DOHH2 (cell line): Measurements from ENCODE around the gene LACTBL1.

ENCODE experiments used
- H3F3A ChIP-seq: fragments of 200-600 bp; sonication (generic), shearing (Covaris generic); 2 replicates; pipeline ENCODE4 v1.6.0; 2016; ENCODE audit warnings: antibody characterized with exemption, mild to moderate bottlenecking; ENCODE audit not compliant: control insufficient read depth, insufficient read depth
- H3K27ac ChIP-seq: fragments of 200-600 bp; sonication (generic); 2 replicates; pipeline ENCODE4 v1.5.1; 2014; ENCODE audit warnings: low read depth, mild to moderate bottlenecking, low read length, moderate library complexity
- H3K27me3 ChIP-seq: fragments of 200-600 bp; sonication (generic); 2 replicates; pipeline ENCODE4 v1.6.1; 2014; ENCODE audit warnings: mild to moderate bottlenecking, low read length, mixed read lengths; ENCODE audit not compliant: control insufficient read depth
- H3K36me3 ChIP-seq: fragments of 200-600 bp; sonication (generic); 2 replicates; pipeline ENCODE4 v1.6.1; 2014; ENCODE audit warnings: mild to moderate bottlenecking, low read length, moderate library complexity, mixed read lengths; ENCODE audit not compliant: control insufficient read depth
- H3K4me1 ChIP-seq: fragments of 200-600 bp; sonication (generic); 2 replicates; pipeline ENCODE4 v1.6.1; 2014; ENCODE audit warnings: mild to moderate bottlenecking, low read length, mixed read lengths; ENCODE audit not compliant: control insufficient read depth
- H3K4me2 ChIP-seq: fragments of 200-600 bp; sonication (generic); 2 replicates; pipeline ENCODE4 v1.6.0; 2014; ENCODE audit warnings: mild to moderate bottlenecking, low read length, moderate library complexity
- H3K4me3 ChIP-seq: fragments of 200-600 bp; sonication (generic); 2 replicates; pipeline ENCODE4 v1.5.1; 2014; ENCODE audit warnings: mild to moderate bottlenecking, low read length, mixed read lengths
- H3K79me2 ChIP-seq: fragments of 200-600 bp; sonication (generic); 2 replicates; pipeline ENCODE4 v1.6.1; 2014; ENCODE audit warnings: mild to moderate bottlenecking, low read length, mixed read lengths; ENCODE audit not compliant: control insufficient read depth
- H3K9me2 ChIP-seq: fragments of 200-600 bp; sonication (generic); replicated peaks from 2 replicates; pipeline ENCODE4 v1.6.1; 2014; ENCODE audit warnings: mild to moderate bottlenecking, low read length, mixed read lengths; ENCODE audit not compliant: control insufficient read depth
- H3K9me3 ChIP-seq: fragments of 200-600 bp; sonication (generic); 2 replicates; pipeline ENCODE4 v1.6.1; 2014; ENCODE audit warnings: antibody characterized with exemption, low read length, mixed read lengths; ENCODE audit not compliant: control insufficient read depth, insufficient read depth
- H4K20me1 ChIP-seq: fragments of 200-600 bp; sonication (generic); 2 replicates; pipeline ENCODE4 v1.6.0; 2014; ENCODE audit warnings: low read depth, mild to moderate bottlenecking, antibody characterized with exemption, low read length, moderate library complexity; ENCODE audit not compliant: control insufficient read depth, insufficient read depth
- CTCF ChIP-seq: fragments of 200-600 bp; sonication (generic); IDR thresholded peaks from one replicate; pipeline ENCODE4 v1.5.1; 2014; ENCODE audit warnings: antibody characterized with exemption, mild to moderate bottlenecking, low read depth, low read length; ENCODE audit not compliant: poor library complexity, severe bottlenecking
- EZH2phosphoT487 ChIP-seq: fragments of 200-600 bp; sonication (generic); IDR thresholded peaks from 2 replicates; pipeline ENCODE4 v1.6.1; 2017; ENCODE audit warnings: borderline replicate concordance, mild to moderate bottlenecking, antibody characterized with exemption, low read length, moderate library complexity, mixed read lengths

LACTBL1 gene

GRCh38 chr1:22976127-22976460, 3.4 kb upstream of the LACTBL1 start:
- Histone ChIP-seq H3K9me2 (no peaks in the 10 kb centered on the region), H3F3A (no peaks in the 10 kb centered on the region), H3K9me3 (no peaks in the 10 kb centered on the region), H3K4me3 (no peak overlapping the region), H3K27me3 (peaks cover 19% of the 10 kb centered on the region), H3K4me1 (peaks cover 4% of the 10 kb centered on the region; the same call in 1 of the 2 replicates), H3K27ac (no peak overlapping the region), H3K79me2 (no peaks in the 10 kb centered on the region), H3K36me3 (no peaks in the 10 kb centered on the region), H3K4me2 (0 out of 2 replicates have a peak overlapping the region, but pooled peaks have one; percentile 37), H4K20me1 (no peaks in the 10 kb centered on the region)
- TF ChIP-seq CTCF (no peak), EZH2phosphoT487 (no peak)

- TF ChIP-seq CTCF (no peak), EZH2phosphoT487 (no peak)
- Histone ChIP-seq H3K27ac (no peak overlapping the region), H3K4me3 (no peak overlapping the region), H3K4me2 (no peak overlapping the region), H3K79me2 (no peaks in the 10 kb centered on the region), H3F3A (no peaks in the 10 kb centered on the region), H3K9me3 (no peaks in the 10 kb centered on the region), H4K20me1 (no peaks in the 10 kb centered on the region), H3K36me3 (no peaks in the 10 kb centered on the region), H3K9me2 (no peaks in the 10 kb centered on the region), H3K27me3 (peaks cover 23% of the 10 kb centered on the region), H3K4me1 (peaks cover 4% of the 10 kb centered on the region; the same call in 1 of the 2 replicates)
Observed at GRCh38 chr1:22975694-22976093, 3.0 kb upstream of the LACTBL1 start.

- Histone ChIP-seq H3K79me2 (no peaks in the 10 kb centered on the region), H3F3A (no peaks in the 10 kb centered on the region), H3K27me3 (peaks cover 52% of the 10 kb centered on the region), H3K4me2 (no peak overlapping the region), H3K27ac (no peak overlapping the region), H3K9me3 (no peaks in the 10 kb centered on the region), H3K36me3 (no peaks in the 10 kb centered on the region), H4K20me1 (no peaks in the 10 kb centered on the region), H3K9me2 (no peaks in the 10 kb centered on the region), H3K4me3 (no peak overlapping the region), H3K4me1 (peaks cover 4% of the 10 kb centered on the region; the same call in 1 of the 2 replicates)
- TF ChIP-seq CTCF (no peak), EZH2phosphoT487 (no peak)
Observed at GRCh38 chr1:22971611-22972405, 858 bp downstream of the LACTBL1 start.
